Gastroesophageal sphincter (tissue), 3 donors: ENCODE data around the gene IRF8.

Experiments
- POLR2A ChIP-seq, 2 donors: fragments of 450-650 bp; IDR thresholded peaks; one replicate each; pipeline ENCODE4 v1.6.1; 2017; ENCODE audit warnings: antibody characterized with exemption in 2 of 2, mild to moderate bottlenecking in 2 of 2, moderate library complexity in 1 of 2
- TF ChIP-seq, protein P1 (sequence below), 4 experiments: fragments of 200-600 bp in 2 of 4; fragments of 450-650 bp in 2 of 4; sonication (generic) in 1 of 4; IDR thresholded peaks; one replicate each; pipeline ENCODE4 v1.5.1; 2017 to 2019; ENCODE audit warnings: antibody characterized with exemption in 4 of 4, mild to moderate bottlenecking in 2 of 4, moderate library complexity in 2 of 4

DNA sequence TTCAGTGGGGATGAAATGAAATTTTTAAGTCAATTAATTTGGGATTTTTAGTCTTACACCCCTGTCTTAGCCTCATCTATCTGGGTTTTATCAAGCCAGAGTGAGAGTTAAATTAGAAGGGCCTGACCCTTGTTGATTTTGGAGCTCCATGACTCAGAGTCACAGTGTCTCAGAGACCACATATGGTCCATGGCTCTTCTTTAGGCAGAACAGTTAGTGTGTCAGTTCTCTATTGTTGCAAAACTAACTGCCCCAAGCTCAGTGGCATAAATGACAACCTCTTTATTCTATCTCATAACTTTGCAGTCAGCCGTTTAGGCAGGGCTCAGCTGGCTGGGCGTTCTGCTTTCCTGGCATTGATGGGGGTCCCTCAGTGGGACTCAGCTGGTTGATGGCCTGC lies 44.7 kb downstream of the IRF8 start:
- TF ChIP-seq, protein P1, sequence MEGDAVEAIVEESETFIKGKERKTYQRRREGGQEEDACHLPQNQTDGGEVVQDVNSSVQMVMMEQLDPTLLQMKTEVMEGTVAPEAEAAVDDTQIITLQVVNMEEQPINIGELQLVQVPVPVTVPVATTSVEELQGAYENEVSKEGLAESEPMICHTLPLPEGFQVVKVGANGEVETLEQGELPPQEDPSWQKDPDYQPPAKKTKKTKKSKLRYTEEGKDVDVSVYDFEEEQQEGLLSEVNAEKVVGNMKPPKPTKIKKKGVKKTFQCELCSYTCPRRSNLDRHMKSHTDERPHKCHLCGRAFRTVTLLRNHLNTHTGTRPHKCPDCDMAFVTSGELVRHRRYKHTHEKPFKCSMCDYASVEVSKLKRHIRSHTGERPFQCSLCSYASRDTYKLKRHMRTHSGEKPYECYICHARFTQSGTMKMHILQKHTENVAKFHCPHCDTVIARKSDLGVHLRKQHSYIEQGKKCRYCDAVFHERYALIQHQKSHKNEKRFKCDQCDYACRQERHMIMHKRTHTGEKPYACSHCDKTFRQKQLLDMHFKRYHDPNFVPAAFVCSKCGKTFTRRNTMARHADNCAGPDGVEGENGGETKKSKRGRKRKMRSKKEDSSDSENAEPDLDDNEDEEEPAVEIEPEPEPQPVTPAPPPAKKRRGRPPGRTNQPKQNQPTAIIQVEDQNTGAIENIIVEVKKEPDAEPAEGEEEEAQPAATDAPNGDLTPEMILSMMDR (IDR thresholded peaks at IDR 0.05), result no peak
- TF ChIP-seq POLR2A (IDR thresholded peaks at IDR 0.05), result no peak
